LNCAP (cell line): ENCODE measurements around the gene PPP1R13L.

Experiments used
- CTCF ChIP-seq: fragments of 450-650 bp; IDR thresholded peaks from 2 replicates; pipeline ENCODE4 v1.5.1; 2017; ENCODE audit warnings: mild to moderate bottlenecking

Gene PPP1R13L

GRCh38 chr19:45418802-45419201 lies 13.9 kb upstream of the PPP1R13L start:
- TF ChIP-seq CTCF, result no peak

- no peak for TF ChIP-seq CTCF
These were observed 12.3 kb upstream of the PPP1R13L start for GRCh38 chr19:45417151-45417550.

GRCh38 chr19:45414468-45414867 lies 9.6 kb upstream of the PPP1R13L start:
- TF ChIP-seq CTCF, result no peak

GRCh38 chr19:45413497-45413896 lies 8.6 kb upstream of the PPP1R13L start:
- no peak for TF ChIP-seq CTCF

GRCh38 chr19:45409557-45409920 lies 4.7 kb upstream of the PPP1R13L start:
- TF ChIP-seq CTCF, result no peak

GRCh38 chr19:45408830-45409556 lies 4.1 kb upstream of the PPP1R13L start:
- no peak for TF ChIP-seq CTCF

- TF ChIP-seq CTCF, result no peak
These were observed 3.3 kb upstream of the PPP1R13L start for GRCh38 chr19:45408121-45408520.

- TF ChIP-seq CTCF, result no peak
These were observed 2.2 kb upstream of the PPP1R13L start for GRCh38 chr19:45407091-45407375.
